NCI-H128 (cell line): Measurements from ENCODE around the gene SLC34A1.

Experiments used
- DNase-seq: peaks from one replicate; lab custom pipeline; 2025; ENCODE audit not compliant: unreplicated experiment; lab: John Stamatoyannopoulos, UW

Gene SLC34A1

GRCh38 chr5:177444106-177445051, 60.1 kb downstream of the SLC34A1 start:
- no peak for DNase-seq

- DNase-seq = no peak
Measured at GRCh38 chr5:177445052-177445916, 61.0 kb downstream of the SLC34A1 start.

DNA sequence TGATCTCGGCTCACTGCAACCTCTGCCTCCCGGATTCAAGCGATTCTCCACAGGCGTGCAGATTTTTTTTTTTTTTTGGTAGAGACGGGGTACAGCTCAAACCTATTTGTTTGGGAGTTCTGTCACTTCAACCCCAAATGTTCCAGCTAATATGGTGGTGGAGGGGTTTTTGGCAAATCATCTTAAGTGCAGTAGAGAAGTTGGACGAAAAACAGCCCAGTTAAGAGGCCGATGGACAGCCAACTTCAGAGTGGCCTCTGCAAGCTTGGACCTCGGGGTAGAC, 61.6 kb downstream of the SLC34A1 start:
- no peak for DNase-seq

DNA sequence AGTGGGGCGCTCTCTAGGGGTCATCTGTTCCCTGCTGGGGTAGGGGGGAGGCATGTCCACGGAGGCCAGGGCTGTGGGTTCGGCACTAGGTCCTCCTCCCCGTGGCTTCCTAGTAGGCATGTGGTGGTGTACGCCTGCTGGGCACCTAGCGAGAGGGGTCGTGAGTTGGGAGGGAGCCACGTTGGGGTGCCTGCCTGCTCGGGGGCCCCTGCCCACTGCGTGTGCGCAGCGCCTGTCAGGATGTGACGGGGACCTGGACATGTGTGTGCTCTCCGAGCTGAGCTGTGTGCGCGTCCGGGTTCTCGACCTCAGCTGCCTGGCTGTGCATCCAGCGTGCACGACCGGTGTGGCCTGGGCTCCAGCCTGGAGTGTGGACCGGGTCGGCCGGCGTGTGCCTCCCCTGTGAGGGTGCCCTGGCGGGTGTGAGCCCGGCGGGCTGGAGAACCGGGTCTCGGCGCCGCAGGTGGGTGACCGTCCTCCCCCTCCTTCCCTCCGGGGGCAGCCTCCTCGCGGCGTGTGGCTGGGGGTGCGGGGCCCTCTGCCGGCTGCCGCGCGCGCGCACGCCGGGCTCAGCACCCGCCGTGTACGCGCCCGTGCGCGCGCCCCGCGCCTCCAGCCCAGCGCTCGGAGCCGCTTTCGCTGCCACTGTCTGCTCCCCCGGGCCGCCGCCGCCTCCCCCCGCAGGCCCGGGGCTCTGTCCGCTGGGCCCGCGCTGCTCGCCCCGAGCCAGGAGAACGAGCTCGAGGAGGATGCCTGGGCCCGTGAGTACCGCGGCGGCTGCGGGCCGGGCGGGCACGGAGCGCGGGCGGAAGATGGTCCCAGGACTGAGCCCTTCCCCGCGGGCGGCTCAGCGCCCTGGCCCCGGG, 62.2 kb downstream of the SLC34A1 start, which contains the start of gene PRR7:
Gene PRR7, plus strand, starts transcription at position 615 of the 866 bp plus-strand sequence. CDS start 8,254 bp downstream, outside the sequence.
- DNase-seq = peak; percentile 26

- DNase-seq = peak; percentile 45
Measured at GRCh38 chr5:177447066-177447610, 62.9 kb downstream of the SLC34A1 start.

DNA sequence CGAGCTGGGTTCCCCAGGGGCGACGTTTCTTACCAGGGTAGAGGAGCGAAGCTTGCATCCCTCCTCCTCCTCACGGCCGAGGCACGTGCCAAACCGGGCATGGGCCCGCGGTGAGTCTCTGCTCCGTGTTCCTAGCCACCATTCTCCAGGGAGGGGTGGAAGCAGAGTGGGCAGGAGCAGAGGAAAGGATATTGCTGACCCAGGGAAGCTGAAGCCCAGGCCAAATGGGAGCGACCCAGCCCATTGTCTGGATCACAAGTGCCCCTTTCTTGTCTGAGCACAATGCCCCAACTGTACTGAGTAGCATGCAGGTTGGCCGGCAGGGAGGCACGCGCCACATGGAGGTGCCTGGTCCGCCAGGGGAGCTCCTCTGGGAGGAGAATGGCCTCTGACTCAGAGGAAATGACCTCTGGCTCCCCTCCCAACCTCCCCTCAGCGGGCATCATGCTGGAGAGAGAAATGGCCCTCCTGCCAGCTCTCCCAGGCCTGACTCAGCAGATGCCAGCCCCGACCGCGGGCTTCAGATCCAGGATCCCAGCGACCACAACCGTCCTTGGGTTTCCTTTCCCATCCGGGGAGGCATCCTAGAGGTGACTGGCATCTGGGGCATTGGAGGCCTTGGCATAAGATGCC, 63.5 kb downstream of the SLC34A1 start:
- no peak for DNase-seq
